KOPT-K1 (cell line): ENCODE results near the gene RYR1.

Experiments
- H3K27ac ChIP-seq: fragments of 200-600 bp; sonication (generic); 2 replicates; pipeline ENCODE4 v1.5.1; 2016; ENCODE audit warnings: antibody characterized with exemption, mild to moderate bottlenecking, low read depth, low read length; ENCODE audit not compliant: poor library complexity, severe bottlenecking
- H3K36me3 ChIP-seq: fragments of 200-600 bp; sonication (generic); 2 replicates; pipeline ENCODE4 v1.5.1; 2017; ENCODE audit warnings: antibody characterized with exemption, mild to moderate bottlenecking, low read length, moderate library complexity; ENCODE audit not compliant: insufficient read depth
- H3K9me3 ChIP-seq: fragments of 200-600 bp; sonication (generic); 2 replicates; pipeline ENCODE4 v1.5.1; 2017; ENCODE audit warnings: antibody characterized with exemption, low read length, mild to moderate bottlenecking; ENCODE audit not compliant: insufficient read depth, poor library complexity, severe bottlenecking

RYR1 gene

GRCh38 chr19:38632476-38633213 is 199.2 kb downstream of the RYR1 start:
- Histone ChIP-seq H3K36me3 (peaks cover 76% of the 10 kb centered on the region), H3K9me3 (no peaks in the 10 kb centered on the region), H3K27ac (no peak overlapping the region)

- Histone ChIP-seq H3K9me3 (no peaks in the 10 kb centered on the region), H3K36me3 (peaks cover 60% of the 10 kb centered on the region), H3K27ac (no peak overlapping the region)
Measured at GRCh38 chr19:38634757-38635482, 201.4 kb downstream of the RYR1 start.

GRCh38 chr19:38635483-38636399 is 202.2 kb downstream of the RYR1 start:
- no peaks in the 10 kb centered on the region for H3K9me3 ChIP-seq
- H3K36me3 ChIP-seq: peaks cover 54% of the 10 kb centered on the region
- no peak overlapping the region for H3K27ac ChIP-seq
